T-cell (primary cell): ENCODE measurements around the gene UBE2V1. TPM values are rescaled to one million over a fixed set of nuclear protein-coding genes. Genes with fewer than 3 reads are reported as not detected.

ENCODE experiments used
- ATAC-seq, 4 experiments: fragments of 200-7000 bp in 3 of 4; fragments of 150-1000 bp in 1 of 4; cut with Tn5 transposase; replicated peaks in 1 of 4; 1 replicate in 3 of 4; 2 replicates in 1 of 4; pipeline ENCODE4 v1.10.0; 2021; ENCODE audit warnings: moderate library complexity in 3 of 4, mild to moderate bottlenecking in 2 of 4, moderate number of reproducible peaks in 1 of 4
- CTCF ChIA-PET, 2 donors: fragments of 300-600 bp; sonication (Branson Sonifier 250); formaldehyde crosslinking; loops; one replicate each; lab custom pipeline; 2022; ENCODE audit warnings: antibody characterized with exemption in 2 of 2; lab: Charles Lee
- POLR2A ChIA-PET, 2 donors: fragments of 300-600 bp; sonication (Branson Sonifier 250); formaldehyde crosslinking; loops; one replicate each; lab custom pipeline; 2022; ENCODE audit warnings: antibody characterized with exemption in 2 of 2; lab: Charles Lee
- DNase-seq, 35 experiments: peaks; one replicate each; pipeline versions ENCODE4 v3.0.0 to v3.0.0-alpha.2; 2013 to 2023
- H3K27ac ChIP-seq: one replicate; pipeline ENCODE4 v1.5.1; 2013; ENCODE audit warnings: low read length
- H3K27me3 ChIP-seq, 2 experiments: replicated peaks in 1 of 2; 1 replicate in 1 of 2; 2 replicates in 1 of 2; pipeline versions ENCODE4 v1.6.1 to v1.7.0; 2013; ENCODE audit warnings: low read length in 1 of 2, mixed read lengths in 1 of 2; ENCODE audit not compliant: control insufficient read depth in 2 of 2, insufficient read depth in 2 of 2; ENCODE audit errors: extremely low read depth in 1 of 2
- H3K36me3 ChIP-seq, 2 donors: 1 replicate in 1 of 2; 2 replicates in 1 of 2; pipeline versions ENCODE4 v1.6.1 to v1.7.0; 2013; ENCODE audit warnings: low read length in 1 of 2; ENCODE audit not compliant: control insufficient read depth in 2 of 2, insufficient read depth in 1 of 2; ENCODE audit errors: extremely low read depth in 1 of 2
- H3K4me1 ChIP-seq, 2 experiments: 1 replicate in 1 of 2; 2 replicates in 1 of 2; pipeline versions ENCODE4 v1.6.1 to v1.7.0; 2013; ENCODE audit warnings: low read length in 2 of 2, mixed read lengths in 1 of 2; ENCODE audit not compliant: insufficient read depth in 2 of 2, control insufficient read depth in 1 of 2; ENCODE audit errors: extremely low read depth in 1 of 2
- H3K4me3 ChIP-seq, 2 donors: 1 replicate in 1 of 2; 2 replicates in 1 of 2; pipeline versions ENCODE4 v1.5.1 to v1.7.0; 2013; ENCODE audit warnings: mild to moderate bottlenecking in 2 of 2, low read length in 1 of 2, moderate library complexity in 1 of 2; ENCODE audit not compliant: control insufficient read depth in 1 of 2; ENCODE audit errors: extremely low read depth in 1 of 2
- H3K9me3 ChIP-seq: 2 replicates; pipeline ENCODE4 v1.7.0; 2013
- H3K27ac Mint-ChIP-seq, 2 donors: one replicate each; pipeline ENCODE4 v1.8.0; 2020 to 2021; ENCODE audit warnings: mild to moderate bottlenecking in 2 of 2, mixed read lengths in 2 of 2
- H3K27me3 Mint-ChIP-seq, 2 donors: one replicate each; pipeline ENCODE4 v1.8.0; 2021 to 2022; ENCODE audit warnings: mixed read lengths in 2 of 2
- H3K36me3 Mint-ChIP-seq: one replicate; pipeline ENCODE4 v1.8.0; 2021; ENCODE audit warnings: mixed read lengths
- H3K4me1 Mint-ChIP-seq, 3 donors: one replicate each; pipeline ENCODE4 v1.8.0; 2020 to 2022; ENCODE audit warnings: mixed read lengths in 3 of 3, mild to moderate bottlenecking in 1 of 3
- H3K4me3 Mint-ChIP-seq, 3 donors: one replicate each; pipeline ENCODE4 v1.8.0; 2020 to 2022; ENCODE audit warnings: mild to moderate bottlenecking in 3 of 3, mixed read lengths in 3 of 3, moderate library complexity in 3 of 3
- H3K9me3 Mint-ChIP-seq, 3 donors: one replicate each; pipeline ENCODE4 v1.8.0; 2020 to 2022; ENCODE audit warnings: mixed read lengths in 3 of 3
- WGBS: methylation state at CpG from one replicate; pipeline ENCODE4 v1.1.5; 2013; ENCODE audit warnings: missing lambda C conversion rate; ENCODE audit not compliant: insufficient coverage; 5-methylcytosine and 5-hydroxymethylcytosine counted together
- total RNA-seq, 35 experiments: library from RNA in 6 of 35; stranded (reverse) in 6 of 35; fragments of 120-200 nt in 1 of 35; gene quantifications; one replicate each; pipeline versions ENCODE4 v1.2.1 to v1.2.4 and lab custom pipeline; 2013 to 2026

The UBE2V1 gene
- total RNA-seq, 5 donors from 2014 or later (not counting 1 experiment from before 2014, with no cell fraction given) = 107 to 194 (median 116) TPM

- WGBS = 67% methylated on average over 5 of the region's 5 CpGs
- ATAC-seq = no peak
- H3K4me1 Mint-ChIP-seq = peaks cover 7 to 13% (median 9%) of the 10 kb centered on the region in 3 donors
- CTCF ChIA-PET = no interaction called here
- POLR2A ChIA-PET = no interaction called here
- no peaks in the 10 kb centered on the region for H3K36me3 ChIP-seq
- H3K4me3 Mint-ChIP-seq = no peak overlapping the region
- DNase-seq = no peak
- H3K36me3 Mint-ChIP-seq = no peaks in the 10 kb centered on the region
- H3K27me3 Mint-ChIP-seq = peaks cover 5 to 28% of the 10 kb centered on the region in 2 donors
- H3K9me3 Mint-ChIP-seq = no peaks in the 10 kb centered on the region
- peaks cover 0 to 44% of the 10 kb centered on the region in 2 experiments for H3K27me3 ChIP-seq
- H3K27ac ChIP-seq = no peak overlapping the region
- H3K4me3 ChIP-seq = no peak overlapping the region
- no peak overlapping the region for H3K27ac Mint-ChIP-seq
- H3K9me3 ChIP-seq = no peaks in the 10 kb centered on the region
- H3K4me1 ChIP-seq = peaks cover 0 to 20% of the 10 kb centered on the region in 2 experiments
These were observed 68.5 kb downstream of the UBE2V1 start for GRCh38 chr20:50044353-50044960.

- Histone ChIP-seq H3K4me1 (peaks cover 0 to 18% of the 10 kb centered on the region in 2 experiments), H3K27ac (no peak overlapping the region), H3K36me3 (no peaks in the 10 kb centered on the region), H3K27me3 (peaks cover 0 to 43% of the 10 kb centered on the region in 2 experiments), H3K9me3 (no peaks in the 10 kb centered on the region), H3K4me3 (no peak overlapping the region)
- ChIA-PET CTCF (interaction anchor here in 1 of 2 donors (0.6 kb wide), 1 partner anchor 132 kb away, joined by 5 read pairs; no protein-coding TSS in a partner anchor), POLR2A (no interaction called here)
- Mint-ChIP-seq H3K27ac (no peak overlapping the region), H3K4me1 (peaks cover 6 to 11% (median 7%) of the 10 kb centered on the region in 3 donors), H3K9me3 (no peaks in the 10 kb centered on the region), H3K4me3 (no peak overlapping the region), H3K27me3 (peaks cover 5 to 27% of the 10 kb centered on the region in 2 donors), H3K36me3 (no peaks in the 10 kb centered on the region)
- WGBS = 94% methylated on average over 19 of the region's 22 CpGs
- ATAC-seq (no peak), DNase-seq (no peak)
These were observed 69.2 kb downstream of the UBE2V1 start for GRCh38 chr20:50043573-50044352.

DNA sequence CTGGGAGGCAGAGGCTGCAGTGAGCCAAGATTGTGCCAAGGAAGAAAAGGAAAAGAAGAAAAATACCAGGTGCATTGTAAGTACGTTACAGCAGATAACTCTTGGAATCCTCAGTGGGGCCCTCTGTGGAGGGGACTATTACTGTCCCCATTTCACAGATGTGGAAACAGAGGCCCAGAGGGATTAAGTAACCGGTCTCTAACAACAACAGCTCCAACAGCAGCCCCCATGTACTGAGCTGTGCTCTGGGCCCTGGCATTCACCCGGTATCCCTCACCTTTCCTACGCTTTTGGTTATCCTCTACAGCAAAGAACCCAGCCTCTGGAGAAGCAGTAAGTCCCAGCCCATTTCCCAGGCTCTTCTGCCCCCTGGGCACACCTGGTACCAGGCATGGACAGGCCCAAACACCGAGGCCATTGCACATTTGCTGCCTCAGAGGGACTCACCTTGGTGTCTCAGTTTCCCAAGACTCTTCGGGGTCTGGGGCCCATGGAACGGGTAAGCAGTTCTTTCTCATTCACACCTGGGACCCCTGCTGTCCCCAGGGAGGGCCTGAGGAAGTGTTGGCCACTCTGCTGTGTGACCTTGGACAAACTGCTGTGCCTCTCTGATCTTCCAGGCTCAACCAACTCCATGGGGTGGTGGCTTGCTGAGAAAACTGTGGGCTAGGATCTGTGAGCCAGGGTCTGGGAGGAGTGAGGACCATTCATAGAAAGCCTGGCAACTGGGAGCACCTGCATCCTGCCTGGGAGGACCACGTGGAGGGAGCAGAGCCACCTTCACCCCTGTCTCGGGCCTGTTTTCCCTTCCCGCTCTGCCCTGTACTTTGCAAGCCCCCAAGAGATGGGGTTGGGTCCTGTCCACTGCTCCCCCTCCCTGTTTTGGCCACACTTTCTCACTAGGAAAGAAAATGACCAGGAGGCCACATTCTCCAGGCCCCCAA is 70.3 kb downstream of the UBE2V1 start:
- CTCF ChIA-PET = no interaction called here

DNA sequence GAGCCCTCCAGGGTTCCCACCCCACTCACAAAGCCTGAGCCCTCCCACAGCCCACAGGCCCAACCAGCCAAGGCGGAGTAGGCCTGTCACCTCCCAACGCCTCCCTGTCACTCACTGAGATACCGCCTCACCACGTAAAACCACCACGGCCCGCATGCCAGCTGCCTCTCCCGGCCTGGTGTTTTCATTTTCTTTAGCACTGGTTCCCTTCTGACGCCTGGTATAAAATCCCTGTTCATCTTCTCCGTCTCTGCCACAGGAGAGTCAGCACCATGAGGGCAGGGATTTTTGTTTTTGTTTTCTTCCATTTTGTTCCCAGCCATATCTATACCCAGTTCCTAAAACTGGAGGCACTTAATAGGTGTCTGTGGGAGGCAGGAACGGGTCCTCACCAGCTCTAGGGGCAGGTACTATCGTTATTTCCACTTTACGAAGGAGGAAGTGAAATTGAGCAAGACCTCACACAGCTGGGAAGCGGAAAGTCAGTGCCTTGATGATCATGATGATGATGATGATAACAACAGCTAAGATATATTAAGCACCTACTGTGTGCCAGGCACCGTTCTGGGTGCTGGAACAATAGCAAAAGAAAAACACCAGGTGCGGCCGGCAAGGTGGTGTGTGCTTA is 71.6 kb downstream of the UBE2V1 start:
- no peaks in the 10 kb centered on the region for H3K36me3 Mint-ChIP-seq
- no peaks in the 10 kb centered on the region for H3K9me3 Mint-ChIP-seq
- peaks cover 0 to 11% of the 10 kb centered on the region in 2 donors for H3K27me3 Mint-ChIP-seq
- 40% methylated on average over 10 of the region's 16 CpGs for WGBS
- no peak overlapping the region for H3K4me3 ChIP-seq
- no peak overlapping the region for H3K27ac Mint-ChIP-seq
- H3K4me1 ChIP-seq = no peaks in the 10 kb centered on the region
- no peaks in the 10 kb centered on the region for H3K36me3 ChIP-seq
- no peak overlapping the region for H3K27ac ChIP-seq
- H3K4me1 Mint-ChIP-seq = peaks cover 0 to 4% (median 0%) of the 10 kb centered on the region in 3 donors
- no peaks in the 10 kb centered on the region for H3K9me3 ChIP-seq
- H3K27me3 ChIP-seq = peaks cover 0 to 26% of the 10 kb centered on the region in 2 experiments
- CTCF ChIA-PET = no interaction called here
- no peak overlapping the region for H3K4me3 Mint-ChIP-seq
- POLR2A ChIA-PET = no interaction called here
- ATAC-seq (no peak), DNase-seq (peak in 1 of 35 experiments; percentile 16)

More for the DNA sequence above, 70.3 kb downstream of the UBE2V1 start:
- H3K4me1 Mint-ChIP-seq = peaks cover 0 to 4% (median 0%) of the 10 kb centered on the region in 3 donors
- no peaks in the 10 kb centered on the region for H3K36me3 Mint-ChIP-seq
- H3K27ac ChIP-seq = no peak overlapping the region
- H3K4me3 Mint-ChIP-seq = no peak overlapping the region
- no peak overlapping the region for H3K27ac Mint-ChIP-seq
- no peak overlapping the region for H3K4me3 ChIP-seq
- H3K36me3 ChIP-seq = no peaks in the 10 kb centered on the region
- H3K27me3 Mint-ChIP-seq = peaks cover 0 to 19% of the 10 kb centered on the region in 2 donors
- peaks cover 0 to 36% of the 10 kb centered on the region in 2 experiments for H3K27me3 ChIP-seq
- H3K9me3 Mint-ChIP-seq = no peaks in the 10 kb centered on the region
- peaks cover 0 to 7% of the 10 kb centered on the region in 2 experiments for H3K4me1 ChIP-seq
- 79% methylated on average over 9 of the region's 10 CpGs for WGBS
- POLR2A ChIA-PET = no interaction called here
- H3K9me3 ChIP-seq = no peaks in the 10 kb centered on the region
- no peak for DNase-seq
- ATAC-seq = no peak

- peaks cover 0 to 26% of the 10 kb centered on the region in 2 experiments for H3K27me3 ChIP-seq
- Mint-ChIP-seq H3K4me1 (peaks cover 0 to 4% (median 0%) of the 10 kb centered on the region in 3 donors), H3K36me3 (no peaks in the 10 kb centered on the region), H3K4me3 (no peak overlapping the region), H3K27me3 (peaks cover 0 to 5% of the 10 kb centered on the region in 2 donors), H3K27ac (no peak overlapping the region), H3K9me3 (no peaks in the 10 kb centered on the region)
- CTCF ChIA-PET = interaction anchor here in 1 of 2 donors (0.6 kb wide), 1 partner anchor 10 kb away, joined by 6 read pairs; no protein-coding TSS in a partner anchor
- DNase-seq = no peak
- no peaks in the 10 kb centered on the region for H3K4me1 ChIP-seq
- no peak overlapping the region for H3K27ac ChIP-seq
- H3K36me3 ChIP-seq = no peaks in the 10 kb centered on the region
- no peaks in the 10 kb centered on the region for H3K9me3 ChIP-seq
- POLR2A ChIA-PET = no interaction called here
- no peak for ATAC-seq
- no peak overlapping the region for H3K4me3 ChIP-seq
- 84% methylated on average over 13 of the region's 17 CpGs for WGBS
These were observed 72.3 kb downstream of the UBE2V1 start for GRCh38 chr20:50040432-50041245.
